ENCODE results near the gene SIRT5. TPM values are rescaled to one million over a fixed set of nuclear protein-coding genes. Genes with fewer than 3 reads are reported as not detected.

The SIRT5 gene
- polyA plus RNA-seq, 1 experiment, result 5.3 TPM

DNA sequence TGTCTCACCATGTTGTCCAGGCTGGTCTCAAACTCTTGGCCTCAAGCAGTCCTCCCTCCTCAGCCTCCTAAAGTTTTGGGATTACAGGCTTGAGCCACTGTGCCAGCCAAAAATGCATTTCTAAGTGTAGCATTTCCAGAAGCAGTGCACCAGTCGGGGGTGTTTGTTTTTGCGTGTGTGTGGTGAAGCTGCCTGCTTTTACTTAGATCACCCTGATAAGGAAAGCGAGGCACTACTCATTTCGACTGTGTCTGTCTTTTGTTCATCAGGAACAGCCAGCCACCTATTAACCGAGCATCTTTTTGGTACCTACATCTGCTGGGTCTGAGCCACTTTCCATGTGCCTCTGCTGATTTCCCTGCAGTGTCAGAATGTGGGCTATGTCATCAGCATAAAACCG lies 18.7 kb downstream of the SIRT5 start:
- no peak for DNase-seq (ENCODE audit: low read depth, low spot score)
- Histone ChIP-seq H3K27ac (ENCODE audit: low read depth, low read length) (no peak overlapping the region), H3K27me3 (ENCODE audit: control insufficient read depth, insufficient read depth, low read length) (no peaks in the 10 kb centered on the region), H3K9me3 (ENCODE audit: control insufficient read depth, insufficient read depth, low read length) (no peaks in the 10 kb centered on the region; the same call in 1 of the 2 replicates), H3K4me3 (ENCODE audit: low read depth, low read length) (no peak overlapping the region)
- TF ChIP-seq, protein P1, sequence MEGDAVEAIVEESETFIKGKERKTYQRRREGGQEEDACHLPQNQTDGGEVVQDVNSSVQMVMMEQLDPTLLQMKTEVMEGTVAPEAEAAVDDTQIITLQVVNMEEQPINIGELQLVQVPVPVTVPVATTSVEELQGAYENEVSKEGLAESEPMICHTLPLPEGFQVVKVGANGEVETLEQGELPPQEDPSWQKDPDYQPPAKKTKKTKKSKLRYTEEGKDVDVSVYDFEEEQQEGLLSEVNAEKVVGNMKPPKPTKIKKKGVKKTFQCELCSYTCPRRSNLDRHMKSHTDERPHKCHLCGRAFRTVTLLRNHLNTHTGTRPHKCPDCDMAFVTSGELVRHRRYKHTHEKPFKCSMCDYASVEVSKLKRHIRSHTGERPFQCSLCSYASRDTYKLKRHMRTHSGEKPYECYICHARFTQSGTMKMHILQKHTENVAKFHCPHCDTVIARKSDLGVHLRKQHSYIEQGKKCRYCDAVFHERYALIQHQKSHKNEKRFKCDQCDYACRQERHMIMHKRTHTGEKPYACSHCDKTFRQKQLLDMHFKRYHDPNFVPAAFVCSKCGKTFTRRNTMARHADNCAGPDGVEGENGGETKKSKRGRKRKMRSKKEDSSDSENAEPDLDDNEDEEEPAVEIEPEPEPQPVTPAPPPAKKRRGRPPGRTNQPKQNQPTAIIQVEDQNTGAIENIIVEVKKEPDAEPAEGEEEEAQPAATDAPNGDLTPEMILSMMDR (IDR thresholded peaks at IDR 0.05; ENCODE audit: low read depth, low read length), result no peak
- ChIA-PET POLR2A (no interaction called here), CTCF (interaction anchor here (1.0 to 4.6 kb wide), 4 partner anchors 18 to 261 kb away, joined by 3 to 24 read pairs (median 6); partner anchors contain the start of gene SIRT5)

DNA sequence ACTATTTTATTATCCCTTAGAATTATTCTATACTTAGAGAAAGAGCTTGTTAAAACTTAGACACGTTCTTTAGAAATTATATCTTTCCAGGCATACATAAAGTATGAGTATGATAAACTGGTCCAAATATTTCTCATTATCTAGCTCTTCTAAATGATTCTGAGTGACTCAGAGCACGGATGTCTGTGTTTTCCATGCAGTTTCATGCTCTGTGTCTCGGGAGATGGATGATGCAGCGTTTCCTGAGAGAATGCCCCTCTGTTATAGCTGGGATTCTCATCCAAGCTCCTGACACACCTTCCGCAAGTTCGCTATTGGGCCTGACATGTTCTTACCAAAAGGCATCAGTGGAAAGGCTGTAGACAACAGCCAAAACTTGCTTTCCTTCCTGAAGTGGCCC lies 19.3 kb downstream of the SIRT5 start:
- DNase-seq (ENCODE audit: low read depth, low spot score), result no peak
- ChIA-PET CTCF (interaction anchor here (1.0 to 4.6 kb wide), 4 partner anchors 19 to 262 kb away, joined by 4 to 24 read pairs (median 7); partner anchors contain the start of genes NOL7 and SIRT5), POLR2A (no interaction called here)
- Histone ChIP-seq H3K27ac (ENCODE audit: low read depth, low read length) (no peak overlapping the region), H3K4me3 (ENCODE audit: low read depth, low read length) (no peak overlapping the region), H3K9me3 (ENCODE audit: control insufficient read depth, insufficient read depth, low read length) (no peaks in the 10 kb centered on the region; the same call in 1 of the 2 replicates), H3K27me3 (ENCODE audit: control insufficient read depth, insufficient read depth, low read length) (no peaks in the 10 kb centered on the region)
- TF ChIP-seq, protein P1 (IDR thresholded peaks at IDR 0.05; ENCODE audit: low read depth, low read length), result no peak

DNA sequence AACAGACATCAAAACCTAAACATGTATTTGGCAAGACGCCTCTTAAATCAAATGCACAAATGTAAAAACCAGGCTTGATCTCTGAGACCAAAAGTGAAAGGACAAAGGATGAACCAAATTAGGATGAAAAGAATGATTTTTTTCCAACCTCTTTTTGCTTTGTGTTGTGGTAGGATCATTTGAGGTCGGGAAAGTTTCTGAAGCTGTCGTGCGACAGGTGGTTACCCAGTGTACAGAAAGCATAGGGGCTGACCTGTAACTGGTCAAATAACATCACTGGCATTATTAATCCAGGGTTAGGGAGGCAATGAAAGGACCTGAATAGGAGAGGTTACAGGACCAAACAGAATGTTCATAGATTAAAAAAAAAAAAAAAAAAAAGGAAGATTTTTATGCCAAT lies 22.7 kb downstream of the SIRT5 start:
- CTCF ChIA-PET, result interaction anchor here (1.5 to 1.9 kb wide), 2 partner anchors 22 to 28 kb away, joined by 3 to 4 read pairs; no protein-coding TSS in a partner anchor
- H3K27me3 ChIP-seq (ENCODE audit: control insufficient read depth, insufficient read depth, low read length), result no peaks in the 10 kb centered on the region
- TF ChIP-seq, protein P1 (IDR thresholded peaks at IDR 0.05; ENCODE audit: low read depth, low read length), result no peak
- DNase-seq (ENCODE audit: low read depth, low spot score), result no peak
- H3K27ac ChIP-seq (ENCODE audit: low read depth, low read length), result no peak overlapping the region
- H3K9me3 ChIP-seq (ENCODE audit: control insufficient read depth, insufficient read depth, low read length), result no peaks in the 10 kb centered on the region; the same call in 1 of the 2 replicates
- POLR2A ChIA-PET, result no interaction called here
- H3K4me3 ChIP-seq (ENCODE audit: low read depth, low read length), result no peak overlapping the region

DNA sequence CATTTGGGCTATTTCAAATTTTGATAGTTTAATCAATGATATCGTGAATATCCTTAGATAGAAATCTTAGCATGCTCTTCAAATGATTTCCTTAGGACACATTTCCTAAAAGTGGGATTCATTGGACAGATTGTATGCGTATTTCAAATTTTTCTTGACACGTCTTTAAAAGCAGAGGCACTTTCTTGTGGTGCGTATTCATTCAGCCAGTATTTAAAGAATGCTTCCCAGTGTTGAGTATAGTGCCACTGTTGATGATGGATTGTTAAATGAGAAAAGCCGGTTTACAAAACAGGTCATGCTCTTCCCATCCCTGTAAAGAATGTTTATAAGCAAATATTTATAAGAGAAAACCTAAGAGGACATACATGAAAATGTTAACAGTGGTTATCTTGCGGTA lies 25.6 kb downstream of the SIRT5 start:
- ChIA-PET CTCF (no interaction called here), POLR2A (no interaction called here)
- no peak for DNase-seq (ENCODE audit: low read depth, low spot score)

DNA sequence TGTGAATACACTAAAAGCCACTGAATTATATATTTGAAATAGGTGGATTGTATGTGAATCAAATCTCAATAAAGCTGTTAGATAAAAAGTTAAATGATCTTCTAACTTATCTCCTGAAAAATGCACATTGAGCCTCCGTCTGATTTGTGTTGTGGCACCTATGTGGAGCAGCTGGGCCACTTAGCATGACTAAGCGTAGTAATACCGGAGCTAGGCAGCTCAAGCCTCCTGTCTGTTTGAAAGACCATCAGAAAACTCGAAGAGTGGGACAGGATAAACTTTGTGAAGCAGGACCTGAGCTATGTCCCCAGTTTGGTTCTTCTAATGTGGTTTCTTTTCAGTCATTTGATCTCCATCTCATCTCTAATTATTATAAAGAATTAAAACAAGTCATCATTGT lies 29.7 kb downstream of the SIRT5 start:
- CTCF ChIA-PET, result interaction anchor here (0.8 to 1.2 kb wide), 3 partner anchors 11 to 267 kb away, joined by 3 read pairs; partner anchors contain the start of gene NOL7
- POLR2A ChIA-PET, result no interaction called here
- Histone ChIP-seq H3K27ac (ENCODE audit: low read depth, low read length) (no peak overlapping the region), H3K4me3 (ENCODE audit: low read depth, low read length) (no peak overlapping the region), H3K27me3 (ENCODE audit: control insufficient read depth, insufficient read depth, low read length) (no peaks in the 10 kb centered on the region), H3K9me3 (ENCODE audit: control insufficient read depth, insufficient read depth, low read length) (no peaks in the 10 kb centered on the region)
- TF ChIP-seq, protein P1 (IDR thresholded peaks at IDR 0.05; ENCODE audit: low read depth, low read length), result no peak
- DNase-seq (ENCODE audit: low read depth, low spot score), result no peak

More for the DNA sequence above, 25.6 kb downstream of the SIRT5 start:
- TF ChIP-seq, protein P1 (IDR thresholded peaks at IDR 0.05; ENCODE audit: low read depth, low read length), result no peak
- Histone ChIP-seq H3K27me3 (ENCODE audit: control insufficient read depth, insufficient read depth, low read length) (no peaks in the 10 kb centered on the region), H3K9me3 (ENCODE audit: control insufficient read depth, insufficient read depth, low read length) (no peaks in the 10 kb centered on the region), H3K4me3 (ENCODE audit: low read depth, low read length) (no peak overlapping the region), H3K27ac (ENCODE audit: low read depth, low read length) (no peak overlapping the region)
